Neural progenitor cell (in vitro differentiated cells): ENCODE measurements around the gene LDB2.

Source experiments
- EZH2 ChIP-seq: fragments of 200-600 bp; sonication (generic); IDR thresholded peaks from 2 replicates; pipeline ENCODE4 v1.6.1; 2017; ENCODE audit warnings: antibody characterized with exemption, mild to moderate bottlenecking, moderate library complexity
- TF ChIP-seq, protein P1 (sequence below): fragments of 200-600 bp; sonication (generic); IDR thresholded peaks from 2 replicates; pipeline ENCODE4 v1.5.1; 2017; ENCODE audit warnings: antibody characterized with exemption, mild to moderate bottlenecking

DNA sequence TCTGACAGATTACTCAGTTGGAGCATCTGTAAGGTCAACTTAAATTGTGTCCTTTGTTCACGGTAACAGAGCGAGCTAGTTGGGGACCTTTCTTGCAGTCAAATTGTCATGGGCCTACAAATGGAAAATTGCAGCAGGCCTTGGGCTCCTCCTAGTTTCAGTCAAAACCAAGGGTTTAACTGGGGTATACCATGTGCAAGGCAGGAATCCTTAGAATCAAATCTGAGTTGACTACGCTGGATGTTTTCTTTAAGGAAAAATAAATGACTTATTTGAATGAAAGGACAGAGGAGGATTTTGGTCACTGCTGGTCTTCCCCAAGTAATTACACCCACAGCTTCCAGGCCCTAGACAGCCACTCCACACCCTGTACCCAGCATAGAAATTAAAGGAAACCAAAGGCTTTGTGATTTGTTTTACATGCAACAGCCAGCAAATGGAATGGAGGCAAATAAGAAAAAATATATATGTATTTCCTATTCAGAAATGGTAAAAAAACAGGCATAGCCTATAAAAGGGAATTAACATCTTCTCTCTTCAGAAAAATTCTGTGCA, 307.1 kb downstream of the LDB2 start:
- TF ChIP-seq, protein P1, sequence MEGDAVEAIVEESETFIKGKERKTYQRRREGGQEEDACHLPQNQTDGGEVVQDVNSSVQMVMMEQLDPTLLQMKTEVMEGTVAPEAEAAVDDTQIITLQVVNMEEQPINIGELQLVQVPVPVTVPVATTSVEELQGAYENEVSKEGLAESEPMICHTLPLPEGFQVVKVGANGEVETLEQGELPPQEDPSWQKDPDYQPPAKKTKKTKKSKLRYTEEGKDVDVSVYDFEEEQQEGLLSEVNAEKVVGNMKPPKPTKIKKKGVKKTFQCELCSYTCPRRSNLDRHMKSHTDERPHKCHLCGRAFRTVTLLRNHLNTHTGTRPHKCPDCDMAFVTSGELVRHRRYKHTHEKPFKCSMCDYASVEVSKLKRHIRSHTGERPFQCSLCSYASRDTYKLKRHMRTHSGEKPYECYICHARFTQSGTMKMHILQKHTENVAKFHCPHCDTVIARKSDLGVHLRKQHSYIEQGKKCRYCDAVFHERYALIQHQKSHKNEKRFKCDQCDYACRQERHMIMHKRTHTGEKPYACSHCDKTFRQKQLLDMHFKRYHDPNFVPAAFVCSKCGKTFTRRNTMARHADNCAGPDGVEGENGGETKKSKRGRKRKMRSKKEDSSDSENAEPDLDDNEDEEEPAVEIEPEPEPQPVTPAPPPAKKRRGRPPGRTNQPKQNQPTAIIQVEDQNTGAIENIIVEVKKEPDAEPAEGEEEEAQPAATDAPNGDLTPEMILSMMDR: no peak
- TF ChIP-seq EZH2: no peak
